HG03064 (cell line): Measurements from ENCODE around the gene MCC.

ENCODE experiments used
- ATAC-seq: cut with Tn5 transposase; IDR thresholded peaks from one replicate; pipeline ENCODE4 v1.9.1; 2021; ENCODE audit warnings: low read depth; ENCODE audit not compliant: unreplicated experiment

MCC gene

GRCh38 chr5:113232221-113232620, 256.0 kb downstream of the MCC start:
- no peak for ATAC-seq

- no peak for ATAC-seq
Observed at GRCh38 chr5:113231653-113232000, 256.6 kb downstream of the MCC start.

GRCh38 chr5:113230711-113231652, 257.3 kb downstream of the MCC start:
- ATAC-seq = no peak

DNA sequence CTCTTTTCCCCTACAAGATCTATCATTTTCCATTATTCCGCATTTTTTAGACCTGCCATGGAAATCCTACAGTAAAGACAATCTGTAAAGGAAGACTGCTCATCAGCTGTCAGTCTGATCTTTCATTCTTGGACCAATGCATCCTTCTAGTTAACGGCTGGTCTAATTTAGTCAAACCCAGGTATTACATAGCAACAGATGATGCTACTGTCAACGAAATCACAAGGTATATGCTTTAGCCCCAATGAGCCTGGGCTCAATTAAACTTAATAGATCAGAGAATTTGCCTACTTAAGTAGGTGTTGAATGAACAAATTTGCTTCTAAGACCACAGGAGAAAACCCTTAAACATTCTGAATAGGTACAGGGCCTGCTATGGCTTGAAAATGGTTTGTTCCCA, 260.5 kb downstream of the MCC start:
- no peak for ATAC-seq

DNA sequence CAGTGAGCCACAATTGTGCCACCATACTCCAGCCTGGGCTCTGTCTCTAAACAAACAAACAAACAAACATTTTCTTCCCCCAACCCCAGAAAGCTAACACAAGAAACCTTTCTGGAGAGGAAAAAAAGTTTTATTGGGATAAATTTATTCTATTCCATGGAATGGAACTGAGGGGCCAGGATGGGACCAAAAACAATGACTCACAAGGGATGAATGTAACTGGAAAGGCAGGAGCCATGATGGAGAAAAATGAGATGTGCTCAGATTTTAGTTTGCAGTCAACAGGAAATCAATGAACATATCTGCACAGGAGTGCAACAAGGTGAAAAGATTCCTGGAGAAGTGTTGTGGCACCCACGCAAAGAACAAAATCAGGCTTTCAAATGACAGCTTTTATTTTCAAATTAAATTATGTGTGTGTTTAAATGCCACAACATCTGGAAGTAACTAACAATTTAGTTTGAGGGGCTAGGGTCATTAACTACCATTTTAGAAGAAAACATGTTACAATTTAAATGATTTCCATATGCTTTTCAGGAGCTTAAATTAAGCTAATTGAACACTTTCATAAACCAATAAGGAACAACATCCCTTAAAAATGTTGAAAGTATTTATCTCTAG, 262.0 kb downstream of the MCC start:
- ATAC-seq = no peak

DNA sequence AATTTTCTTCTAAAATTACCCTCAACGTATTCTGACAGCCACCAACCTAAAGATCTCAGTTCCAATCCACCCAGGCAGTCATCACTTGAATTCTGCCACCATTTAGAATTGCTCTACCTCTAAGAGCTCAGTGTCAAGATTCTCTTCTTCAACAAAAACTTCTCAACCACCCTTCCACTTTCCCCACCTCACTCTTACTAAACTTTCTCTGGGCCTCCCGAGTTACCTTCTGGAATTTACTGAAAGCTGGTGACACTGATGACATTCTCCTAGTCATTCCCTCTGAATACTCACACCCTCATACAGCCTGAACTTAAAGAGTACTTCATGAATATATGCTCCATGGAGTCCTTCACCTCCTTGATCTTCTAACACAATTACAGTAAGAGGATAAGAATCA, 263.0 kb downstream of the MCC start:
- ATAC-seq = no peak

- ATAC-seq = no peak
Observed at GRCh38 chr5:113224605-113225065, 263.6 kb downstream of the MCC start.

DNA sequence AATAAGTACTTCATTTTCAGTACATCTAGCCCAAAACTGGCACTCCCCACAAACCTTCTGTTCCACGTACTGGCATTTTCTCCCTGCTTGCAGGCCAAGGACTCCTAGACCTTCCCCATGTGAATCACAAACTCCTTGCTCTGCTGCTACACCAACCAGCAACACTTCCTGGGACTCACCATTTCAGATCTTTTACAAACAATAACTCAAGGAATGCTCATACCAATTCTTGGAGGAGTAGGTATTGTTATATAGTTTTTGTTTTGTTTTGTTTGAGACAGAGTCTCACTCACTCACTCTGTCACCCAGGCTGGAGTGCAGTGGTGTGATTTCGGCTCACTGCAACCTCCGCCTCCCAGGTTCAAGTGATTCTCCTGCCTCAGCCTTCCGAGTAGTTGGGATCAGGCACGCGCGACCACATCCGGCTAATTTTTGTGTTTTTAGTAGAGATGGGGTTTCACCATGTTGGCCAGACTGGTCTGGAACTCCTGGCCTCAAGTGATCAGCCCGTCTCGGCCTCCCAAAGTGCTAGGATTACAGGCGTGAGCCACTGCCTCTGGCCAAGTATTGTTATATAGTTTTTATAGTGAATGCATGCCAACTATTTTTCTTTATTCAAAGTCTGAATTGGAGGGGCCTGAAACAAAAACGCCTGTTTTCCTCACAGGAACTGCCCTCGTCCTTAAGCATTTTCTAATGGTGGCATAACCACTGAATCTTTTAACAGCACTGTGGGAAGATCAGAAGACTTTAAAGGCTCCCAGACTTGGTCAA, 264.2 kb downstream of the MCC start:
- no peak for ATAC-seq

GRCh38 chr5:113223315-113223714, 264.9 kb downstream of the MCC start:
- ATAC-seq = no peak

DNA sequence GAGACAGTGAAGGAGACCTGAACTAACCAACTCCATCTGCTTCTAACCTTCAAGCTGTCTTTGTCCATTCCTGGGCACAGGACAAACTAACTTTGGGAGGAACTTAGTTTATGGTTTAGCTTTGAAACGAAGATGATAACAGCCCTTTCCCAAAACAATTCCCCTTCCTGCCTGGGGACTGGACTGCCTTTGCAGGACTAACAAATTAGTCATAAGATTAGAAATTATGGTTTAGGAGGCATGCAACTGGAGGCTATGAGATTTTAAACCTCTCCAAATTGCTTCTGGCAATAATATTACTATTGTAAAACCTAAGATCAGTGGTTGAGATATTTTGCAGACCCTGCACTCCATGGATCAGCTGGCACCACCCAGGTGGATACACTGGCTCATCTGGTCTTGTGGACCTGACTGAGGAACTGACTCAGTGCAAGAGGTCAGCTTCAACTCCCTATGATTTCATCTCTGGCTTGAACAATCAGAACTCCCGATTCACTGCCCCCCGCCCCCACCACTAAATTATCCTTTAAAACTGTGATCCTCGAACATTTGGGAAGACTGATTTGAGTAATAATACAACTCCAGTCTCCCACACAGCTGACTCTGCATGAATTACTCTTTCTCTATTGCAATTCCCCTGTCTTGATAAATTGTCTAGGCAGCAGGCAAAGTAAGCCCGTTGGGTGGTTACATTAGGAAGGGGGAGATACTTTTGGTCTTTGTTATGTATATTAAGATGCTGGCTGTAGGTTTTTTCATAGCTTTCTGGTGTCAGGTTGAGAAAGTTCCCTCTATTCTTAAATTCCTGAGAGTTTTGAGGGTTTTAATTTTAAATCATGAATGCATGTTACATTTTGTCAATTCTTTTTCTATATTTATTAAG, 266.7 kb downstream of the MCC start:
- ATAC-seq = no peak

GRCh38 chr5:113219695-113220094, 268.6 kb downstream of the MCC start:
- no peak for ATAC-seq

GRCh38 chr5:113218906-113219517, 269.2 kb downstream of the MCC start:
- no peak for ATAC-seq

DNA sequence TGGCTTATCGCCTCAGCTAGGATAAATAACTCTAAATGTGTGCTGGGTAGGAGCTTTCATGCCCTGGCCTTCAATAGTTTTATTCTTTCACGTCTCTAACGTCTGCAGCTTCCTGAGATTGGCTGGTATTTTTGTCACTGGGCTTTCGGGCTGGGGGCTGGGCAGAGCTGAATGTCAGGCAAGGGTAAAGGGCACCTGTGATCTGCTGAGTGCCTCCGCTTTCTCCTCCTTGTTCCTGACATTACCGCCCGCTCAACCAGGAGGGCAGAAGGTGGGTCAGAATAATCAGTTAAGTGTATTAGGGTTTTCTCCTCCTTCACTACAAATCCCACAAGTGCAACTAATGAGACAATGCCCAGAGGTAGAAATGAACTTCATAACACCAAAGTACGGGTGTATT, 270.1 kb downstream of the MCC start:
- ATAC-seq = no peak

DNA sequence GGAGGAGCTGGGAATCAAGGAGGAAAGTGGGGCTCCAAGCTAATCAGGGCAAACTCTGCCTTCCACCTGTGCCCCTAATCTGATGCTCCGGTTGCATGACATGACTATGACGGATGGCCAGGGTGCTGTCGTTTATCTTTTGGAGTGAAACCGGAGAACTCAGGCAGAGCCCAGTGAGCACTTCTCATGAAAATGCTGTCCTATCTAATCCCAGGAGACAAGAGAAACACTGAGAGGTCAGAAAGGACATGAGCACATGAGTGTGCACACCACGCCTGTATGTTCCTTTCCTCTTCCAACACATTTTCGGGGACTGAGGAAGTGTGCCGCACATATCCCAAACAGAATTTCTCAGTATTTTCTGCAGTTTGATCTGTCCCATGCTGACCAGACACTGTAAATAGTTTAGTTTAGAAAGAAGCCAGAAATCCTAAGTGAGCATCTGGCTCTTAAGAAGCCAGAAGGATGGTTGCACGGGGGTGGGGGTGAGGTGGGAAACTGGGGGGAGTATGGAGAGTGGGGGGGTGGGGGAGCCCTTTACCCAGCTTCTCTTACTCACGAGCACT, 270.6 kb downstream of the MCC start:
- ATAC-seq = no peak

DNA sequence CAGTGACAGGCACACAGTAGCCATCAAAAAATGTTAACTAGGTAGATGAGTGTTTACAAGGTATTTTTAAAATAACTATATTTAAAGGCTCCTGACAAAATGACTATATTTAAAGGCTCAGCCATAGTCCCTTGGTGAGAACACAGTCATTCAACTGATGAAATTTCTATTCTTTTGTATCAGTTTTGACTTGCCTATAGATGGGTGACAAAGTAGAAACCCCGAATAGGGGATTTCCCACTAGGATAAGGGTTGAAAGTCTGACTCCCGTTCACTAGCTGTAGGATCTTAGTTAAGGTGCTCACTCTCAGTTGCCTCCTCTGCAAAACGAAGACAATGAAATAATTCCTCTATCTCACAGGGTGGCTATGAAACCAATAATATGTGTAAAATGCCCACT, 271.7 kb downstream of the MCC start:
- no peak for ATAC-seq

GRCh38 chr5:113215401-113216060, 272.7 kb downstream of the MCC start:
- no peak for ATAC-seq

- no peak for ATAC-seq
Observed at GRCh38 chr5:113214606-113215323, 273.5 kb downstream of the MCC start.
